ENCODE measurements around the gene BLNK. TPM values are rescaled to one million over a fixed set of nuclear protein-coding genes. Genes with fewer than 3 reads are reported as not detected.

The BLNK gene
- total RNA-seq, 3 donors from 2014 or later (not counting 1 experiment from before 2014, with no cell fraction given): 0.66 to 4.0 (median 1.5) TPM

DNA sequence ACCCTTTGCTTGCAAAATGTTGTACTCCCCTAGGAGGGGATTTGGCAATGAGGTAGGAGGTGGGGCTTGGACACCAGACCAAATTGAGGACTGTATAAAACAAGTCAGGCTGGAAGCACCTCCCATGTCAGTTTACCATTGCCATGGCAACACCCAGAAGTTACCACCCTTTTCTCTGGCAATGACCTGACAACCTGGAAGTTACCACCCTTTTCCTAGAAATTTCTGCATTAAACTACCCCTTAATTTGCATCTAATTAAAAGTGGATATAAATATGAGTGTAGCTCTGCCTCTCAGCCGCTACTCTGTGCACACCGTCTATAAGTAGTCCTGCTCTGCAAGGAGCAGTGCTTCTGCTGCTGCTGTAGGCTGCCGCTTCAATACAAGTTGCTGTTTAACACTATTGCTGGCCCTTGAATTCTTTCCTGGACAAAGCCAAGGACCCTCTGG, 7.8 kb upstream of the BLNK start:
- Mint-ChIP-seq H3K9me3 (no peaks in the 10 kb centered on the region), H3K36me3 (no peaks in the 10 kb centered on the region), H3K4me3 (no peak overlapping the region), H3K27me3 (ENCODE audit: low read depth in 2 of 2) (peaks cover 5 to 14% of the 10 kb centered on the region in 2 donors), H3K27ac (no peak overlapping the region), H3K4me1 (no peaks in the 10 kb centered on the region)
- ATAC-seq: peak in 1 of 3 donors; percentile 17
- TF ChIP-seq, protein P1, sequence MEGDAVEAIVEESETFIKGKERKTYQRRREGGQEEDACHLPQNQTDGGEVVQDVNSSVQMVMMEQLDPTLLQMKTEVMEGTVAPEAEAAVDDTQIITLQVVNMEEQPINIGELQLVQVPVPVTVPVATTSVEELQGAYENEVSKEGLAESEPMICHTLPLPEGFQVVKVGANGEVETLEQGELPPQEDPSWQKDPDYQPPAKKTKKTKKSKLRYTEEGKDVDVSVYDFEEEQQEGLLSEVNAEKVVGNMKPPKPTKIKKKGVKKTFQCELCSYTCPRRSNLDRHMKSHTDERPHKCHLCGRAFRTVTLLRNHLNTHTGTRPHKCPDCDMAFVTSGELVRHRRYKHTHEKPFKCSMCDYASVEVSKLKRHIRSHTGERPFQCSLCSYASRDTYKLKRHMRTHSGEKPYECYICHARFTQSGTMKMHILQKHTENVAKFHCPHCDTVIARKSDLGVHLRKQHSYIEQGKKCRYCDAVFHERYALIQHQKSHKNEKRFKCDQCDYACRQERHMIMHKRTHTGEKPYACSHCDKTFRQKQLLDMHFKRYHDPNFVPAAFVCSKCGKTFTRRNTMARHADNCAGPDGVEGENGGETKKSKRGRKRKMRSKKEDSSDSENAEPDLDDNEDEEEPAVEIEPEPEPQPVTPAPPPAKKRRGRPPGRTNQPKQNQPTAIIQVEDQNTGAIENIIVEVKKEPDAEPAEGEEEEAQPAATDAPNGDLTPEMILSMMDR (IDR thresholded peaks at IDR 0.05): no peak
- 94% methylated on average over 3 of the region's 3 CpGs for WGBS (ENCODE audit: insufficient coverage)
- Histone ChIP-seq H3K36me3 (ENCODE audit: control insufficient read depth, insufficient read depth, low read length) (no peaks in the 10 kb centered on the region), H3K4me3 (ENCODE audit: low read length) (no peak overlapping the region), H3K9me3 (ENCODE audit: control insufficient read depth, insufficient read depth, low read length) (no peaks in the 10 kb centered on the region), H3K27ac (ENCODE audit: low read length) (no peak overlapping the region), H3K27me3 (ENCODE audit: control insufficient read depth, insufficient read depth, low read length) (no peaks in the 10 kb centered on the region), H3K4me1 (ENCODE audit: control insufficient read depth, insufficient read depth, low read length) (no peaks in the 10 kb centered on the region)
- intact Hi-C loops (cut with micrococcal nuclease): no loop called here
- DNase-seq: no peak

DNA sequence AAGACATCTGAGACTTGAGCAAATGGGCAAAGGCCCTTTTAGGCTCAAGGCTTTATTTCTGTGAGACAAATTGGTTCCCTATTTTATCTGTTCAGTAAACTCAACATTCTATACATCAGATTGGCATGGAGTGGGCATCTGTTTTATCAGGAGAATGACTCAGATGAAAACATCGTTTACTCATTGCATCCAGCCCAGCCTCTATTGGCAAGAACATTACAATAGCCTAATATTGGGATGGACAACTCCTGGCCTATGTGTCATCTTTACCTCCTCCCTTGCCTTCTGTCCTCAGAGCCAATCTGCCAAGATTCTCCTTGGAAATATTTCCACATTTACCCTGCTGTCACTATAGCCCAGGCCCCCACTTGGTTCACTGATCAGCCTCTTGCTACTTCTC, 5.5 kb upstream of the BLNK start:
- Histone ChIP-seq H3K4me1 (ENCODE audit: control insufficient read depth, insufficient read depth, low read length) (peaks cover 3% of the 10 kb centered on the region), H3K4me3 (ENCODE audit: low read length) (no peak overlapping the region)

DNA sequence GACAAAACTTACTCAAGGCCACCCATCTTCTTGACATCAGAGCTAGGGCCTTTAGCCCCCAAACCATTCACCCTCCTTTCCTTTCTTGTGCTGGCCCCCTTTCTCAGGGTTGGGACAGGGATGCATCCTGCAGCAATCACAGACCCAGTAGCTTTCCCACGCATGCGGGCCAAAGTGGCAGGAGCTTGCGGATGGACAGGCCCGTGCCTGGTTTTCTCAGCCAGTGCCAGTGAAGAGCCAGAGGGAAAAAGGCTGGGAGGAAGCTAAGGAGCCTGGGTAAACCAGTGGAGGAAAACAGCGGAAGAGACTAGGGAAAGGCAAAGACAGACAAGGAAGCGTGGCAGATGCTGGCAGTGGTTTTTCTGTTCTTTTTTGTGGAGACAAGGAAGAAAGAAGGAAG, 5.1 kb upstream of the BLNK start:
- Mint-ChIP-seq H3K9me3 (no peaks in the 10 kb centered on the region), H3K27me3 (ENCODE audit: low read depth in 2 of 2) (peaks cover 5 to 20% of the 10 kb centered on the region in 2 donors), H3K4me1 (no peaks in the 10 kb centered on the region), H3K36me3 (no peaks in the 10 kb centered on the region), H3K4me3 (no peak overlapping the region), H3K27ac (no peak overlapping the region)
- no peak for DNase-seq
- H3K27ac ChIP-seq (ENCODE audit: low read length): no peak overlapping the region
- H3K27me3 ChIP-seq (ENCODE audit: control insufficient read depth, insufficient read depth, low read length): no peaks in the 10 kb centered on the region
- no peaks in the 10 kb centered on the region for H3K9me3 ChIP-seq (ENCODE audit: control insufficient read depth, insufficient read depth, low read length)
- H3K4me1 ChIP-seq (ENCODE audit: control insufficient read depth, insufficient read depth, low read length): peaks cover 3% of the 10 kb centered on the region
- no peak for ATAC-seq
- WGBS (ENCODE audit: insufficient coverage): 88% methylated on average over 6 of the region's 6 CpGs
- H3K36me3 ChIP-seq (ENCODE audit: control insufficient read depth, insufficient read depth, low read length): no peaks in the 10 kb centered on the region
- H3K4me3 ChIP-seq (ENCODE audit: low read length): no peak overlapping the region
- TF ChIP-seq, protein P1 (IDR thresholded peaks at IDR 0.05): no peak
- intact Hi-C loops (cut with micrococcal nuclease): no loop called here

More for the DNA sequence above, 5.5 kb upstream of the BLNK start:
- 85% methylated on average over 1 of the region's 1 CpG for WGBS (ENCODE audit: insufficient coverage)
- Histone ChIP-seq H3K27ac (ENCODE audit: low read length) (no peak overlapping the region), H3K9me3 (ENCODE audit: control insufficient read depth, insufficient read depth, low read length) (no peaks in the 10 kb centered on the region), H3K27me3 (ENCODE audit: control insufficient read depth, insufficient read depth, low read length) (no peaks in the 10 kb centered on the region), H3K36me3 (ENCODE audit: control insufficient read depth, insufficient read depth, low read length) (no peaks in the 10 kb centered on the region)
- Mint-ChIP-seq H3K9me3 (no peaks in the 10 kb centered on the region), H3K27me3 (ENCODE audit: low read depth in 2 of 2) (peaks cover 5 to 18% of the 10 kb centered on the region in 2 donors), H3K4me1 (no peaks in the 10 kb centered on the region), H3K4me3 (no peak overlapping the region), H3K27ac (no peak overlapping the region), H3K36me3 (no peaks in the 10 kb centered on the region)
- DNase-seq (no peak), ATAC-seq (no peak)
- TF ChIP-seq, protein P1 (IDR thresholded peaks at IDR 0.05): no peak
- intact Hi-C loops (cut with micrococcal nuclease): no loop called here
